Lower lobe of right lung (tissue), 2 donors: Measurements from ENCODE around the gene NTRK2. TPM values are rescaled to one million over a fixed set of nuclear protein-coding genes. Genes with fewer than 3 reads are reported as not detected.

Experiments
- ATAC-seq, 2 donors: fragments of 200-7000 bp; cut with Tn5 transposase; one replicate each; pipeline ENCODE4 v1.9.1; 2020 to 2022; ENCODE audit warnings: mild to moderate bottlenecking in 2 of 2, moderate library complexity in 2 of 2
- DNase-seq: peaks from one replicate; pipeline ENCODE4 v3.0.0-alpha.2; 2020
- H3K27ac ChIP-seq: fragments of 200-600 bp; one replicate; pipeline ENCODE4 v1.8.0; 2022
- H3K27me3 ChIP-seq: fragments of 200-600 bp; one replicate; pipeline ENCODE4 v1.8.0; 2022; ENCODE audit warnings: low read depth
- H3K36me3 ChIP-seq: fragments of 200-600 bp; one replicate; pipeline ENCODE4 v1.8.0; 2022; ENCODE audit warnings: mild to moderate bottlenecking
- H3K4me1 ChIP-seq: fragments of 200-600 bp; one replicate; pipeline ENCODE4 v1.8.0; 2022
- H3K4me3 ChIP-seq: fragments of 200-600 bp; one replicate; pipeline ENCODE4 v1.8.0; 2022; ENCODE audit warnings: mild to moderate bottlenecking
- H3K9me3 ChIP-seq: fragments of 200-600 bp; one replicate; pipeline ENCODE4 v1.8.0; 2022
- CTCF ChIP-seq: fragments of 200-600 bp; IDR thresholded peaks from one replicate; pipeline ENCODE4 v1.8.0; 2022; ENCODE audit warnings: antibody characterized with exemption, mild to moderate bottlenecking
- intact Hi-C: fragments of 100-400 bp; cut with DNase I; formaldehyde crosslinking; loops from one replicate; pipeline ENCODE4 v1.11.0; 2022
- total RNA-seq: library from RNA; stranded (reverse); fragmentation: NEBNext Ultra II Directional; extraction: Animal tissue kit (Norgen Biotek cat#: 25700); gene quantifications from one replicate; pipeline ENCODE4 v1.2.1, GENCODE V29; 2021
- donor health status: DM: no; HTN: yes; CAD: no; lungs with severe emphysema.

NTRK2 gene
- total RNA-seq, 1 donor from 2014 or later: 7.7 TPM

GRCh38 chr9:84812847-84813246, 143.3 kb downstream of the NTRK2 start:
- no peak overlapping the region for H3K4me3 ChIP-seq
- intact Hi-C loops: no loop called here
- DNase-seq (no peak), ATAC-seq (no peak)
- H3K27me3 ChIP-seq: no peaks in the 10 kb centered on the region
- TF ChIP-seq CTCF: no peak
- no peak overlapping the region for H3K27ac ChIP-seq
- H3K36me3 ChIP-seq: no peaks in the 10 kb centered on the region
- H3K4me1 ChIP-seq: no peaks in the 10 kb centered on the region
- no peaks in the 10 kb centered on the region for H3K9me3 ChIP-seq

GRCh38 chr9:84815554-84815953, 146.0 kb downstream of the NTRK2 start:
- no peak for TF ChIP-seq CTCF
- no peak for ATAC-seq
- H3K4me3 ChIP-seq: no peak overlapping the region
- no peak for DNase-seq
- H3K27me3 ChIP-seq: no peaks in the 10 kb centered on the region
- H3K9me3 ChIP-seq: no peaks in the 10 kb centered on the region
- intact Hi-C loops: no loop called here
- no peaks in the 10 kb centered on the region for H3K4me1 ChIP-seq
- H3K27ac ChIP-seq: no peak overlapping the region
- H3K36me3 ChIP-seq: no peaks in the 10 kb centered on the region

- Histone ChIP-seq H3K27me3 (no peaks in the 10 kb centered on the region), H3K27ac (no peak overlapping the region), H3K36me3 (no peaks in the 10 kb centered on the region), H3K4me3 (no peak overlapping the region), H3K9me3 (no peaks in the 10 kb centered on the region), H3K4me1 (no peaks in the 10 kb centered on the region)
- intact Hi-C loops: no loop called here
- ATAC-seq: no peak
- no peak for TF ChIP-seq CTCF
- no peak for DNase-seq
These were observed 147.5 kb downstream of the NTRK2 start for GRCh38 chr9:84817038-84817437.

GRCh38 chr9:84818791-84819190, 149.3 kb downstream of the NTRK2 start:
- Histone ChIP-seq H3K9me3 (no peaks in the 10 kb centered on the region), H3K4me1 (no peaks in the 10 kb centered on the region), H3K4me3 (no peak overlapping the region), H3K27me3 (no peaks in the 10 kb centered on the region), H3K27ac (no peak overlapping the region), H3K36me3 (no peaks in the 10 kb centered on the region)
- no peak for ATAC-seq
- TF ChIP-seq CTCF: no peak
- intact Hi-C loops: no loop called here
- DNase-seq: no peak

GRCh38 chr9:84819491-84819991, 150.0 kb downstream of the NTRK2 start:
- Histone ChIP-seq H3K4me3 (no peak overlapping the region), H3K4me1 (no peaks in the 10 kb centered on the region), H3K9me3 (no peaks in the 10 kb centered on the region), H3K36me3 (no peaks in the 10 kb centered on the region), H3K27ac (no peak overlapping the region), H3K27me3 (no peaks in the 10 kb centered on the region)
- no peak for TF ChIP-seq CTCF
- ATAC-seq (no peak), DNase-seq (no peak)
- intact Hi-C loops: no loop called here

- no peak for TF ChIP-seq CTCF
- Histone ChIP-seq H3K4me3 (no peak overlapping the region), H3K27me3 (no peaks in the 10 kb centered on the region), H3K36me3 (no peaks in the 10 kb centered on the region), H3K4me1 (no peaks in the 10 kb centered on the region), H3K9me3 (no peaks in the 10 kb centered on the region), H3K27ac (no peak overlapping the region)
- ATAC-seq (no peak), DNase-seq (no peak)
- intact Hi-C loops: no loop called here
These were observed 151.9 kb downstream of the NTRK2 start for GRCh38 chr9:84821431-84821830.
